Stimulated activated CD4-positive, alpha-beta T cell treated with anti-CD3 and anti-CD28 coated beads, Interleukin-15, amount 100 ng/mL, for 24 hours (primary cell): Measurements from ENCODE around the gene FUT4.
"Not testable (repeated sequence)": the region's sequence is repeated elsewhere in the genome, so short reads cannot be mapped to it uniquely, and the experiment has no call there.

ENCODE experiments used
- DNase-seq: peaks from one replicate; pipeline ENCODE4 v3.0.0-alpha.2; 2020

FUT4 gene

DNA sequence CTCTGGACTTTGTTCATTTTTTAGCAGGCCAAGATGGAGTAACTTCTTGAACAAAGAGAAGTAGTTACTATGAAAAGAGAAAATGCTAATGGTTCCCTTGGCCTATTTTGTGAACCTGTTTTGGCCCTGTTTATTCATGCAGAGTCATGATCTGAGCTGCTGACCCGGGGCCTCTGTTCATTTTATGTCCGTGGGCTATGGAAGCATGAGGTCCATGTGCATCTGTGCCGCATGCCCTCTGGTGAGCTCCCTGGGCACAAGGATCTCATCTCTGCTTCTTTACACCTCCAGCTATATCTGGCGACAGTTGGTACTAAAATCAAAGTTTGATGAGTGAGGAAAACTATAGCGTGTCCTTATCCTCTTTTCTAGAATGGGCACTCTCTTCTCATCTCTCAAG lies 24.5 kb downstream of the FUT4 start:
- no peak for DNase-seq

DNA sequence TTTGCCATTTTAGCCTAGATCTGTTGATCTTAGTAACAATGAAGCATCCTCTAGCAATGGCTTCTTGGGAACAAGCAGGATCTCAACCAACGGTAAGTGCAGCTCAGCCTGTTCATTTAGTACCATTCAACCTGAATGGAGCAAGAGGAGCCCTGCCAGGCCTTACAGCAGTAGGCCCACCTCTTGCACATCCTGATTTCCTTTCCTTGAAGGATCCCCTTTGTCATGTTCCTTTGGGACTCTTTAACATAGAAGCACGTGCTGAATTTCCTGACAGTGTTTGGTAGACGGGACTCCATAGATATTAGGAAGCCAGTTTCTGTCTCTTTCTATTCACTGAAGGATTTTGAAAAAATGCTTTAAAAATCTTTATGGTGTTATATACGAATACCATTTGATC lies 25.0 kb downstream of the FUT4 start:
- DNase-seq = no peak

DNA sequence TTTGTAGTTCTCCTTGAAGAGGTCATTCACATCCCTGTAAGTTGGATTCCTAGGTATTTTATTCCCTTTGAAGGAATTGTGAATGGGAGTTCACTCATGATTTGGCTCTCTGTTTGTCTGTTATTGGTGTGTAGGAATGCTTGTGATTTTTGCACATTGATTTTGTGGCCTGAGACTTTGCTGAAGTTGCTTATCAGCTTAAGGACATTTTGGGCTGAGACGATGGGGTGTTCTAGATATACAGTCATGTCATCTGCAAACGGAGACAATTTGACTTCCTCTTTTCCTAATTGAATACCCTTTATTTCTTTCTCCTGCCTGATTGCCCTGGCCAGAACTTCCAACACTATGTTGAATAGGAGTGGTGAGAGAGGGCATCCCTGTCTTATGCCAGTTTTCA lies 29.3 kb downstream of the FUT4 start:
- not testable (repeated sequence) for DNase-seq

- no peak for DNase-seq
Measured at GRCh38 chr11:94574193-94574961, 30.7 kb downstream of the FUT4 start.

DNA sequence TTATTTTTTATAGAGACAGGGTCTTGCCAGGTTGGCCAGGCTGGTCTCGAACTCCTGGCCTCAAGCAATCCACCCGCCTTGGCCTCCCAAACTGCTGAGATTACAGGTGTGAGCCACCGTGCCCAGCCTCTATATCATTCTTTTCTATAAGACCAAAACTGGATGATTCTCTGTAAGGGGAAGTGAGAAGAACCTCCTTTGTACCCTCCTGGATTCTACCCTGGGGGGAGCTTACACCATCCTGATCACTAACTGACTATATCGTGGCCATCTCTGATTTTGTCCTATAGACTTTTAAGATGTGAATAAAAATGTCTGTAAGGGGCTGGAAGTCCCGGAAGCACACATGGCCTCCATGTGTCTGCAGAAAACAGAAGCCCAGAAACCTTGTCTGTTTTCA lies 32.6 kb downstream of the FUT4 start:
- no peak for DNase-seq

DNA sequence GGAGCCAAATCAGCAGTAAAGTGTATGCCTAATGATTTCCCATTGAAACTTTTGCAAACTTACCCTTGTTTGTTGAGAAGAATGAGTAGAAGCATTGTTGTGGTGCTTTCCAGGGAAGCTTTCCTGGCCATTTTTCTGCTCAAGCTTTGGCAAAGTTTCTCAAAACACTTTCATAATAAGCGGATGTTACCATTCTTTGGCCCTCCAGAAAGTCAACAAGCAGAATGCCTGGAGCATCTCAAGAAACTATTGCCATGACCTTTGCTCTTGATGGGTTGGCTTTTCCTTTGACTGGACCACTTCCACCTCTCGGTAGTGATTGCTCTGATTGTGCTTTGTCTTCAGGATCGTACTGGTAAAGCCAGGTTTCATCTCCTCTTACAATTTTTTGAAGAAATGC lies 34.1 kb downstream of the FUT4 start:
- DNase-seq = no peak

GRCh38 chr11:94581926-94582325 lies 38.2 kb downstream of the FUT4 start:
- no peak for DNase-seq

GRCh38 chr11:94583213-94583865 lies 39.6 kb downstream of the FUT4 start:
- DNase-seq = no peak

DNA sequence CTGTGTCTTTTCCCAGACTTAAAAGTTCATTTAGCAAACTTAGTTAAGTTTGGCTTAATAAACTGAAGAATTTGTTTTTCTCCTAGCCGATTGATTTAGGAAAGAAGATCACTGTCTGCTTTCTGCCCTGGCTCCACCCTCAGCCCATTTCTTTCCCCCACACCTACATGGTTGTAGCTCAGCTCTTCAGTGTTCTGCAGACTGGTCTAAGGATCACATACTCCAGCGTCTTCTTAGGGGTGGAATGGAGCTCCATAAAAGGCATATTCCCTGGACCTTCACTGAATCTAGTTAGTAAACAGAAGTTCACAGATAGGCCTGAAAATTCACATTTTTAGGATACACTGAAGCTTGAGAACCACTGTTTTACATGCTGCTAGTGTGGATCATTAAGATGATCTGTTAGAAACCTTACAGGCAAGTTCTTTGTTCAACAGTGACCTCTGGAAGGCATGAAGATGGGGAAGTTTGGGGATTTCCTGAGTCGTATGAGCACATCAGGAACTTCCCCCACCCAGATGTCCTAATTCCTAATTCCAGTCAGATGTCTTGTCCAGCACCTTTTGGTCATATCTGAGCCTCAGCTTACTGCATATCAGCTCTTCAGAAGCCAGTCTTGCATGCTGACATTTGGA lies 40.3 kb downstream of the FUT4 start:
- no peak for DNase-seq

GRCh38 chr11:94584978-94585377 lies 41.3 kb downstream of the FUT4 start:
- DNase-seq = no peak

DNA sequence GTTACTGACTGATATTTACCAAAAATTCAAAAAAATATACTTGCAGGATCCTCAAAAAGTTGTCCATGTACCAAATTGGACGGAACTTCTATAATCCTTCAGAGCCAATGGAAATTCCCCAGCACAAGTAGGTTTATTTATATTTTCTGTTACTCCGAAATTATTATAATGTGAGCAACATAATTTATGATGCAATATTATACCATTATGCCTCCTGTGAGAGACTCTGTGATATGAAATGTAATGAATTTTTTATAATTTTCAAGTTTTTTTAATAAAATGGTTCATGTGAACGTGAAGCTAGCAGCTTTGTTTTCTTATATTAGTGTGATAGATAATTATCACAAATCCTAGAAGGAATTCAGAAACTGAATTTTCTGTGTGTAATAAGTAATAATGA lies 41.7 kb downstream of the FUT4 start:
- DNase-seq = no peak

DNA sequence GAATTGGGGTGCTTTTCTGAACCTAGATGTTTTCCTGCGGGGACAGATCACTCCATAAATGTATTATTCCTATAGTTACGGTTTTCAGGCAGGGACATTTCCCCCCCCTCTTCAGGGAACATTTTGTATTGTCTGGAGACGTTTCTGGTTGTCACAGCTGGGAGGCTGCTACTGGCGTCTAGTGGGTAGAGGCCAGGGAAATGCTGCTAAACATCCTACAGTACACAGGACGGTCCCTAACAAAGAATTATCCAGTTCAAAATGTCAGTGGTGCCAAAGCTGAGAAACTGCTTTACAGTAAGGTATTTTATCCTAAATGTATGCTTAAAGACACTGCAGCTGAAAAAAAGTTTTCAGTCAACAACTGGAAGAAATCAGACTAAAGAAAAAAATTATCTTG lies 42.8 kb downstream of the FUT4 start:
- DNase-seq = no peak

- DNase-seq = no peak
Measured at GRCh38 chr11:94586978-94587377, 43.3 kb downstream of the FUT4 start.

- DNase-seq = no peak
Measured at GRCh38 chr11:94588366-94588942, 44.7 kb downstream of the FUT4 start.

DNA sequence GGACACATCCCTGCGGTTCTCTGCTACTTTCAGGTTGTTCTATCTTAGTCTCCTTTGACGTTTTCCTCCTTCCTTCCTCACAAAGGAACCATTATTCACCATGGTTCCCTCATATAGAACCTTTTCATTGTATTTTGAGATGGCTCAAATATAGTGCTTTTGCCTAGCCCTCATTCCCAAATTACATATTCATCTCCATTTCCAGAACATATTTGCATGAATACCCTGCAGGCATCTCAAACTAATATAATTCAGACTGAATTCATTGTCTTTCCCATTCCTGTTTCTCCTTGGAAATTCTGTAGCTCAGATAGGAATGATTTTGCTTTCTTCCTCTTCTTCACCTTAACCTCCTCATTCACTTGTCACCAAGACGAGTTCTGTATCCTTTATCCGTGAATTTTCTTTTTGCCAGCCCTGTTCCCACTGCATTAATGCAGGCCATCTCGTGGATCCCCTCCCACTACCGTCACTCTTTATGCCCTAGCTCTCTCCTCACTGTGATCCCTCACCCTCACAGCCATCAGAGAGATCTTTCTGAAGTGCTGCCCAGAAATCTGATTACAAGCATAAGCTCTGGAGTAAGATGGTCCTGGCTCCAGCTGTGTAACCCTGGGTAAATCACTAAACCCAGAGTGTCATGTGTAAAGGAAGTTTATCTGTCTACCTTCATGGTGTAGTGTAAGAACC lies 46.8 kb downstream of the FUT4 start:
- no peak for DNase-seq

DNA sequence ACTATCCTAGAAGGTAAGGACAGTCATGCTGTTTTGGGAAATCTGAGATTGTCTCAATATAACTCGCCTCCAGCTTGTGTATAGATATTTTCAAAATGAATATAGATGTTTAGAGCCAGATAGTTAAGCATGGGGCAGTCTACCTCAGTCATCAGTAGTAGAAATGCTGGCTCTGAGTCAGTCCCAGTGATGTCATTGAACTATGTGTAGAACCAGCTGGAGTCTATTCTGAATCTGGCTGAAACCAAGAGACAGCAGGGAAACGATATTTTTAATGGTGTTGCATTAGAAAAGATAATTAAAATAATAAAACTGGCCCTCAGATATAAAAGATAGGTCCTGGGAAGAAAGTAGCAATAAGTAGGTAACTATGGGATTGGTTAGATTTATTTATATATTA lies 49.3 kb downstream of the FUT4 start:
- no peak for DNase-seq

DNA sequence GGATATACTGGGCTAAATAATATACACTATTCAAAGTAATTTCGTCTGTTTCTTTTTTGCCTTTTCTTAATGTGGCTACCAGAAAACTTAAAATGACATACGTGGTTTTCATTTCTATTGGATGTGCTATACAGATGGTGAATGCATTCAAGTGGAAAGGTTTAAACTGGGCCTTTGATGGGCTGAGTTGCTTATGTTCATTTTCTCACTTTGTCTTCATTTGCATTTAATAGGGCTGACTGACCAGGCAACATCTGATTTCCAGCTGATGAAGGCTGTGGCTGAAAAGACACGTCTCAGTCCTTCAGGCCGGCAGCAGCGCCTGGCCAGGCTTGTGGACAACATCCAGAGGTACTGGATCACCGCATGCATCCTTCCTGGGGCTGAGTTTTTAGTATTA lies 51.4 kb downstream of the FUT4 start:
- DNase-seq = no peak

- DNase-seq = no peak
Measured at GRCh38 chr11:94597896-94598295, 54.2 kb downstream of the FUT4 start.
